OCI-LY3 (cell line): ENCODE measurements around the gene TNS1.

Experiments
- EZH2phosphoT487 ChIP-seq: fragments of 200-600 bp; shearing (Covaris generic); IDR thresholded peaks from 2 replicates; pipeline ENCODE4 v1.6.1; 2018; ENCODE audit warnings: antibody characterized with exemption, mixed run types, low read depth
- TF ChIP-seq, protein P1 (sequence below): fragments of 200-600, 300-600 bp; sonication (generic); IDR thresholded peaks from 2 replicates; pipeline ENCODE4 v1.5.1; 2014; ENCODE audit warnings: antibody characterized with exemption, low read length, low read depth

DNA sequence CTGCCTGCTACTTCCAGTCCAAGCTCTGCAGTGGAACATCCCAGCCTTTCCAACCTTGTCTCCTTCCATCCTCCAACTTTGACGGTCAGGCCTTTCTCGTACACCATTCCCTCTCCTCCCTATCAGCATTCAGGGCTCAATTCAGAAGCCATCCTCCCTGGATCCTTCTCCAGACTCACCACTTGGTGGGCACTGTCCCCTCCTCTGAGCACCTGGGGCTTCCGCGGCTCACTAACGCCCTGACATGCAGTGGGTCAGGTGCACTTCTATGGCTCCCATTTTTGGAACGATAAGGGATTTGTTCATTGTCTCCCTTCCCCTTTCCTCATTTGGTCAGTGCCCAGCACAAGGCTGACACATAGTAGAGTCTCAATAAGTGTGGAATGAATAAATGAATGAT, 56.7 kb downstream of the TNS1 start:
- TF ChIP-seq, protein P1, sequence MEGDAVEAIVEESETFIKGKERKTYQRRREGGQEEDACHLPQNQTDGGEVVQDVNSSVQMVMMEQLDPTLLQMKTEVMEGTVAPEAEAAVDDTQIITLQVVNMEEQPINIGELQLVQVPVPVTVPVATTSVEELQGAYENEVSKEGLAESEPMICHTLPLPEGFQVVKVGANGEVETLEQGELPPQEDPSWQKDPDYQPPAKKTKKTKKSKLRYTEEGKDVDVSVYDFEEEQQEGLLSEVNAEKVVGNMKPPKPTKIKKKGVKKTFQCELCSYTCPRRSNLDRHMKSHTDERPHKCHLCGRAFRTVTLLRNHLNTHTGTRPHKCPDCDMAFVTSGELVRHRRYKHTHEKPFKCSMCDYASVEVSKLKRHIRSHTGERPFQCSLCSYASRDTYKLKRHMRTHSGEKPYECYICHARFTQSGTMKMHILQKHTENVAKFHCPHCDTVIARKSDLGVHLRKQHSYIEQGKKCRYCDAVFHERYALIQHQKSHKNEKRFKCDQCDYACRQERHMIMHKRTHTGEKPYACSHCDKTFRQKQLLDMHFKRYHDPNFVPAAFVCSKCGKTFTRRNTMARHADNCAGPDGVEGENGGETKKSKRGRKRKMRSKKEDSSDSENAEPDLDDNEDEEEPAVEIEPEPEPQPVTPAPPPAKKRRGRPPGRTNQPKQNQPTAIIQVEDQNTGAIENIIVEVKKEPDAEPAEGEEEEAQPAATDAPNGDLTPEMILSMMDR = no peak
- no peak for TF ChIP-seq EZH2phosphoT487
